DND-41 (cell line): ENCODE measurements around the gene POC1A.

ENCODE experiments used
- ATAC-seq: fragments of 200-7000 bp; cut with Tn5 transposase; 3 replicates; pipeline ENCODE4 v1.9.1; 2021; ENCODE audit warnings: low read depth; ENCODE audit not compliant: insufficient read depth
- DNase-seq: peaks from one replicate; pipeline ENCODE4 v3.0.0-alpha.2; 2020
- H2AFZ ChIP-seq: 2 replicates; pipeline ENCODE4 v1.6.0; 2012; ENCODE audit warnings: low read depth, low read length
- H3K27ac ChIP-seq: 2 replicates; pipeline ENCODE4 v1.5.1; 2012; ENCODE audit warnings: low read length, inconsistent platforms
- H3K27me3 ChIP-seq: fragments of 200-600 bp; sonication (generic); 2 replicates; pipeline ENCODE4 v1.6.0; 2012; ENCODE audit warnings: low read length, mild to moderate bottlenecking, inconsistent platforms; ENCODE audit not compliant: insufficient read depth, poor library complexity
- H3K36me3 ChIP-seq: 2 replicates; pipeline ENCODE4 v1.5.1; 2012; ENCODE audit warnings: low read length, inconsistent platforms; ENCODE audit not compliant: insufficient read depth
- H3K4me1 ChIP-seq: 2 replicates; pipeline ENCODE4 v1.5.1; 2012; ENCODE audit warnings: mild to moderate bottlenecking, low read length; ENCODE audit not compliant: insufficient read depth
- H3K4me2 ChIP-seq: 2 replicates; pipeline ENCODE4 v1.6.0; 2012; ENCODE audit warnings: mild to moderate bottlenecking, moderate library complexity, low read length, inconsistent platforms; ENCODE audit not compliant: insufficient read depth
- H3K4me3 ChIP-seq, 2 experiments: fragments of 200-600 bp in 1 of 2; shearing (Covaris generic) in 1 of 2; 2 replicates each; pipeline ENCODE4 v1.5.1; 2012 to 2016; ENCODE audit warnings: inconsistent platforms in 2 of 2, low read length in 2 of 2, mild to moderate bottlenecking in 2 of 2, low read depth in 1 of 2, moderate library complexity in 1 of 2
- H3K79me2 ChIP-seq: 2 replicates; pipeline ENCODE4 v1.6.0; 2012; ENCODE audit warnings: low read length, inconsistent platforms; ENCODE audit not compliant: insufficient read depth
- H3K9ac ChIP-seq: 2 replicates; pipeline ENCODE4 v1.6.0; 2012; ENCODE audit warnings: low read depth, mild to moderate bottlenecking, inconsistent platforms, low read length, moderate library complexity
- H3K9me3 ChIP-seq: 2 replicates; pipeline ENCODE4 v1.5.1; 2012; ENCODE audit warnings: low read length, moderate library complexity, mild to moderate bottlenecking, inconsistent platforms; ENCODE audit not compliant: insufficient read depth, severe bottlenecking
- H4K20me1 ChIP-seq: 2 replicates; pipeline ENCODE4 v1.6.0; 2012; ENCODE audit warnings: low read length; ENCODE audit not compliant: insufficient read depth
- CTCF ChIP-seq: IDR thresholded peaks from 2 replicates; pipeline ENCODE4 v1.5.1; 2012; ENCODE audit warnings: borderline replicate concordance, low read length, moderate library complexity, mild to moderate bottlenecking; ENCODE audit not compliant: poor library complexity, severe bottlenecking; ENCODE audit errors: extremely low read depth
- EZH2 ChIP-seq: IDR thresholded peaks from 3 replicates; pipeline ENCODE4 v1.6.1; 2012; ENCODE audit warnings: borderline replicate concordance, low read depth, mild to moderate bottlenecking, moderate library complexity, low read length, inconsistent platforms; ENCODE audit not compliant: severe bottlenecking

POC1A gene

GRCh38 chr3:52122491-52122890 lies 31.7 kb downstream of the POC1A start:
- Histone ChIP-seq H4K20me1 (peaks cover 4% of the 10 kb centered on the region; the same call in 1 of the 2 replicates), H3K27ac (no peak overlapping the region), H3K27me3 (no peaks in the 10 kb centered on the region), H3K9ac (no peak overlapping the region), H3K36me3 (peaks cover 88% of the 10 kb centered on the region), H3K4me2 (no peak overlapping the region), H3K4me1 (no peaks in the 10 kb centered on the region), H2AFZ (no peak overlapping the region), H3K4me3 (no peak overlapping the region), H3K9me3 (no peaks in the 10 kb centered on the region), H3K79me2 (no peaks in the 10 kb centered on the region)
- DNase-seq: no peak
- TF ChIP-seq EZH2: no peak
- no peak for TF ChIP-seq CTCF
- ATAC-seq: no peak

DNA sequence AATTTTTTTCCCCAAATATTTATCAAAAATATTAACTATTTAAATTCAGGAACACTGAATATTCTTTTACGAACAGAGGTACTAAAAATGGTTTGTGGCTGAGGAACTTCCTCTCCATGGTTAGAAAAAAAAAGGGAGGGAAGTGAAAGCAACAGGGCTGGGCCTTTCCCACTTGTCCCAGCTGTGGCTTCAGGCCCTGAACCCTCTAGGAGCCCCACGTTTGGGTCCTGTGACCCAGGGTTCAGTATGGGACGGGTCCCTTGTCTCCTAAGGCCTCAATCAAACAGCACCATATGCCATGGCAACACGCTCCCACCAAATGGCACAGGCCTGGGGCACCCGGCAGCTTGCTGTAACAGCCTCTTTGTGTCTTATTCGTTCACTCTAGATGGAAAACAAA lies 32.4 kb downstream of the POC1A start:
- Histone ChIP-seq H3K4me3 (no peak overlapping the region), H4K20me1 (peaks cover 4% of the 10 kb centered on the region; the same call in 1 of the 2 replicates), H3K36me3 (peaks cover 88% of the 10 kb centered on the region), H3K27me3 (no peaks in the 10 kb centered on the region), H3K4me2 (no peak overlapping the region), H3K27ac (no peak overlapping the region), H3K4me1 (no peaks in the 10 kb centered on the region), H3K79me2 (no peaks in the 10 kb centered on the region), H2AFZ (no peak overlapping the region), H3K9ac (no peak overlapping the region), H3K9me3 (no peaks in the 10 kb centered on the region)
- DNase-seq: no peak
- TF ChIP-seq EZH2 (no peak), CTCF (no peak)
- no peak for ATAC-seq

DNA sequence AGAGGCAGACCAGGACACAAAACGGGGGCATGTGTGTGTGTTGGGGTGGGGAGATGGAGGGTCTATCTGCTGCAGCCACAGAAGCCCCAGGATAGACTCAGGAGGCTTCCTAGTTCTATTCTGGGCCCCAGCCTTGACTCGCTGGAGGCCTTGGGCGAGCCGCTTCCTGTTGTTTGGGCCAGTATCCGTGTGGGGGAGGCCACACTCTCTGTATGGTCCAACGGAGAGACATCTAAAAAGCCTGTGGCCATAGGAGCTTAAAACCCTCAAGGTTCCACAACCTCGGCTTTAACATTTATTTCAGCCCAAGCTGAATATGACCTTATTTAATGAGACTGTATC lies 32.8 kb downstream of the POC1A start:
- Histone ChIP-seq H3K4me3 (no peak overlapping the region), H3K36me3 (peaks cover 85% of the 10 kb centered on the region), H3K27ac (no peak overlapping the region), H2AFZ (no peak overlapping the region), H3K9me3 (no peaks in the 10 kb centered on the region), H4K20me1 (peaks cover 4% of the 10 kb centered on the region; the same call in 1 of the 2 replicates), H3K4me2 (no peak overlapping the region), H3K79me2 (no peaks in the 10 kb centered on the region), H3K9ac (no peak overlapping the region), H3K27me3 (no peaks in the 10 kb centered on the region), H3K4me1 (no peaks in the 10 kb centered on the region)
- TF ChIP-seq EZH2 (no peak), CTCF (no peak)
- DNase-seq: no peak
- ATAC-seq: no peak
